Activated CD4-positive, alpha-beta T cell treated with anti-CD3 and anti-CD28 coated beads, Interleukin-2, amount 10 ng/mL, durations not matched to agents 7 days and 5 days (primary cell): ENCODE measurements around the gene CD274. TPM values are rescaled to one million over a fixed set of nuclear protein-coding genes. Genes with fewer than 3 reads are reported as not detected.
A peak's percentile ranks its signal among the peaks of the same experiment; 100 is the strongest.

Experiments used
- CTCF ChIA-PET: fragments of 350-600 bp; sonication (Branson Sonifier 250); formaldehyde crosslinking; loops from one replicate; lab custom pipeline; 2021; ENCODE audit warnings: antibody characterized with exemption; lab: Charles Lee
- POLR2A ChIA-PET: fragments of 350-600 bp; sonication (Branson Sonifier 250); formaldehyde crosslinking; loops from one replicate; lab custom pipeline; 2021; ENCODE audit warnings: antibody characterized with exemption; lab: Charles Lee
- DNase-seq: peaks from one replicate; pipeline ENCODE4 v3.0.0-alpha.2; 2020
- H3K27ac Mint-ChIP-seq: one replicate; pipeline ENCODE4 v1.8.0; 2021; ENCODE audit warnings: mild to moderate bottlenecking, moderate library complexity, mixed read lengths
- H3K27me3 Mint-ChIP-seq: one replicate; pipeline ENCODE4 v1.8.0; 2021; ENCODE audit warnings: mixed read lengths
- H3K36me3 Mint-ChIP-seq: one replicate; pipeline ENCODE4 v1.8.0; 2021; ENCODE audit warnings: low read depth, mixed read lengths
- H3K4me1 Mint-ChIP-seq: one replicate; pipeline ENCODE4 v1.8.0; 2021; ENCODE audit warnings: mixed read lengths
- H3K4me3 Mint-ChIP-seq: one replicate; pipeline ENCODE4 v1.8.0; 2021; ENCODE audit warnings: mild to moderate bottlenecking, moderate library complexity, mixed read lengths
- H3K9me3 Mint-ChIP-seq: one replicate; pipeline ENCODE4 v1.8.0; 2021; ENCODE audit warnings: mixed read lengths
- total RNA-seq, 2 experiments: library from RNA; stranded (reverse); gene quantifications; one replicate each; pipeline ENCODE4 v1.2.3, GENCODE V29; 2021

Gene CD274
- total RNA-seq, 2 experiments from 2014 or later = 10.5 to 10.7 TPM

DNA sequence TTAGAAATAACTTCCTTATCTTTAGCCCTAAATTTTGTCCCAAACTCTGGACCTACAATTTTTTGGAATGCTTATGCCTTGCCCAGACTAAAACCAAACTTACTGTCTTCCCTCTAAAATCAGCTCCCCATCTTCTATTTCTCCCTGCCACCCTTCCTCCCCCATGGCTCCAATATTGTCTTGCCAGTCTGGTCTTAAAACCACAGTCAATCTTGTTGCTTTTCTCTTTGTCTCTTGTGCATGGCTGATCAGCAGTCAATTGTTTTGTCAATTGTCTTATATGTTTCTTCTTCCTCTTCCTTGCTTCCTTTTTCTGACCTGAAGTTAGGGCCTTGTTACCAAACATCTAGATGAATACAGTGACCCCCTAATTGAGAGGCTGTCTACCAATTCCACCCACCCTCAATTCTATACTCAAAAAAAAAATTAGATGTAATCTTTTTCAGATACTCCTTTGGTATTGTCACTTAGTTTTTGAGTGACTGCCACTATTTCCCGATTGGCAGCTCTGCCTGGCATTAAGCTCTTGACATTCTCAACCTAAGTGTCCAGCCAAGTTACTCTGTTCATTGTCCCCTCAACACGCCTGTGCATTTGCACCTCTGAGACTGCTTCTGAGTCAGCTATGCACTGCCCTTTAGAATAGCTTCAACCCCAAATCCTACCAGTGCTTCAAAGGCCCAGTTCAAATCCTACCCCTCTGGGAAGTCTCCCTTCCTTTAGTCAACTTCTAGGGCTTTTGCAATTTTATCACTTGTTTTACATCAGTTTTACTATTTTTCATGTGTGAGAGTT is 62.5 kb downstream of the CD274 start:
- POLR2A ChIA-PET = no interaction called here
- peak overlapping the region; percentile 15 for H3K4me3 Mint-ChIP-seq
- no peak for DNase-seq
- peaks cover 7% of the 10 kb centered on the region for H3K9me3 Mint-ChIP-seq
- peaks cover 10% of the 10 kb centered on the region for H3K36me3 Mint-ChIP-seq
- H3K4me1 Mint-ChIP-seq = peaks cover 56% of the 10 kb centered on the region
- no peaks in the 10 kb centered on the region for H3K27me3 Mint-ChIP-seq
- no peak overlapping the region for H3K27ac Mint-ChIP-seq
- CTCF ChIA-PET = interaction anchor here (0.7 to 1.4 kb wide), 6 partner anchors 10 to 291 kb away, joined by 3 to 4 read pairs (median 3); no protein-coding TSS in a partner anchor

DNA sequence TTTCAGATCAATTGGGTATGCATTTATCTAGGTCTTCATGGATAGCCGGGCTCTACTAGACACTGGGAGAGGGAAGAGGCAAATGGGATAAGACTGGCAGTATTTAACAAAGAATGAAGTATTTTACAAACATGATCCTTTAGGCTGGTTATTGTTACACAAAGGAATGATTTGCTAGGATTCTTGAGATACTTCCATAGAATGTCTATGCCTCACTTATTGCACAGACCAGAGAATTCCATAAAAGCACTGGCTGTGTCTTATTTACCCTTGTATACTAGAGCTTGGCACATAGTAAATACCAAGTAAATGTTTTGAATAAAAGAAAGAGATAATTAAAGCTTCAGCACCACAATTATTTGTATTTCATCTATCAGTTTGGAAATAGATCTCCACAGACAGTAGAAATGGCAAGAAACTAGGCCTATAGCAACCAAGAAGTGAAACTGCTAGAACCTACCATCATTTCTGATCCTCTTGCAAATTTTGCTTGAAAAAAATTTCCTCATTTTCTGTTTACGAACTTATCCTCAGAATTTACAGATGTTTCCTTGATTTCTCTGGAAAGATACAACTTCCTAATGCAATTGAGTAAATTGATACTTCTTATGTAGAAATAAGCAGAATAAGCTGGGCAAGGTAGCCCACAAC is 63.7 kb downstream of the CD274 start:
- Mint-ChIP-seq H3K36me3 (peaks cover 10% of the 10 kb centered on the region), H3K4me1 (peaks cover 56% of the 10 kb centered on the region), H3K4me3 (no peak overlapping the region), H3K27ac (no peak overlapping the region), H3K27me3 (no peaks in the 10 kb centered on the region), H3K9me3 (peaks cover 7% of the 10 kb centered on the region)
- ChIA-PET CTCF (interaction anchor here (0.6 to 1.2 kb wide), 2 partner anchors 16 to 20 kb away, joined by 3 read pairs; no protein-coding TSS in a partner anchor), POLR2A (no interaction called here)
- DNase-seq = no peak

DNA sequence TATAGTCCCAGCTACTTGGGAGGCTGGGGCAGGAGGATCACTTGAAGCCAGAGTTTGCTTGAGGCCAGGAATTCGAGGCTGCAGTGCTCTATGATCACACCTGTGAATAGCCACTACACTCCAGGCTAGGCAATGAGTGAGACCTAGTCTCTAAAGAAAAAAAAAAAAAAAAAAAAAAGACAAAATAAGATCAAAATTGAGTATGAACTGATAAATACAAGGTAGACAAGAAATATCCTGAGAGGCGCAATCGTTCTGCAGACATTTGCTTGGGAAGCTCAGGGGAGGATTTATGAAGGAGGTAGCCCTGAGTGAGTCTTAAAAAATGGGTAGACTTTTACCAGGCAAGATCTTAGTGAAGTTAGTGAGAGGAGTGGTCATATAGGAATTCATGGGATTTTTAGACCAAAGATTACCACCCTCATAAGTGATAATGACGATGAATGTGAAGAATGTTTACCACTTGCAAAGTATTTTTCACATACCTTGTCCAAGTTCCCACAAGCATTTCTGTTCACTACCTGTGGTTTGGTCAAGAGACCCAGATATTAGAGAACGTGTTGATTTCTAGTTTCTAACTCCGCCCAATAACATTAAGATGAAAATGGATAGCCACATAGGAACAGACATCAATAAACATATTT is 64.4 kb downstream of the CD274 start:
- Mint-ChIP-seq H3K27ac (no peak overlapping the region), H3K4me3 (no peak overlapping the region), H3K27me3 (no peaks in the 10 kb centered on the region), H3K9me3 (peaks cover 5% of the 10 kb centered on the region), H3K36me3 (peaks cover 10% of the 10 kb centered on the region), H3K4me1 (peaks cover 56% of the 10 kb centered on the region)
- no peak for DNase-seq
- CTCF ChIA-PET = interaction anchor here (0.6 to 1.1 kb wide), 3 partner anchors 9 to 21 kb away, joined by 3 to 6 read pairs (median 3); no protein-coding TSS in a partner anchor
- POLR2A ChIA-PET = no interaction called here

DNA sequence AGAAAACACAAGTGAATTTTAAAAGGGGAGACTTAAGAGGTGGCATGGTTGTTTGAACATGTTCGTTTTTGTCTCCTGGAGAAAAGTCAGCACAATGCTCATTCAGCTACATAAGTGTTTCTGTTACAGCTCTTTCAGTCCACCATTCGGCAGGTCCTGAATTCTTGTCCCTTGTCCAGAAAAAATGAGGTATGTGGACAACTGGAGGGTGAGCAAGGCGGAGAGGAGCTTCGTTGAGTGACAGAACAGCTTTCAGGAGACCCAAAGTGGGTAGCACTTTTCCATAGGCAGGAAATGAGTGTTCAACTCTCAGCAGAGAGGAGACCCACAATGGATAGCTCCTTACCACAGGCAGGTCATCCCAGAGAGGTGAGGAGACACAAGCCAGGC is 64.9 kb downstream of the CD274 start:
- Mint-ChIP-seq H3K9me3 (peaks cover 5% of the 10 kb centered on the region), H3K4me3 (no peak overlapping the region), H3K27me3 (no peaks in the 10 kb centered on the region), H3K4me1 (peaks cover 51% of the 10 kb centered on the region), H3K27ac (no peak overlapping the region), H3K36me3 (peaks cover 10% of the 10 kb centered on the region)
- ChIA-PET POLR2A (no interaction called here), CTCF (interaction anchor here (1.0 to 1.1 kb wide), 2 partner anchors 9 to 22 kb away, joined by 3 to 6 read pairs; no protein-coding TSS in a partner anchor)
- DNase-seq = no peak

DNA sequence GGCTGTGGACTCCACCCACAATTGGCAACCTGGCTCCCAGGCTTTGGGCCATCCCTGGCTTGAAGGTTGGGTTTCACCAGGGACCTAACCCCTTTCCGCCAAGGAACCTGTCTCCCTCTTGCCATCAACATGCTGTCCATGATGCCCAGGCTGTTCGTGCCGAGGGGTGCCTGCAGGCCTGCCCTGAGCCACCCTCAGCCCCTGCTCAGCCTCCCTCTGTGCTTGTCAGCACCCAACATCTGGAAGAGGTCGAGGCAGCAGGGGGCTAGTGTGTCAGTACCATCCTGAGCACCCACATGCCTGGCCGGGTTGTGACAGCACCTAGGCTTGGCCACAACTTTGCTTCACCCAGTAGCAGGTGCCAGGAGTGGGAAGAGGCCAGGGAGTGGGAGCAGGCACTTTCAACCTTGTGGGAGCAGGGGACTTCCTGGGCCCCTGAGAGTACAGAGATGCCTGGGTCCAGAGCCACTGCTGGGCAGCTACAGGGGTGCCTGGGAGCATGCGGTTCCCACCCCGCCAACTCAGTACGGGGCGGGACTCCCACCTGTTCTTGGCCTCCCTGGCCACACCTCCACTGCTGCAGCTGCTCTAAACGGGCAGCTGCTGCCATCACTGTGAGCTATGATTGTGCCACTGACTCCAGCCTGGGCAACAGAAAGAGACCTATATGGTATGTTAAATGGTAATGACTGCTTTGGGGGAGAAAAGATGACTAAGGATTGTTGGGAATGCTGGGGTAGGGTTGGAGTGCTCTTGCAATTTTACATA is 66.3 kb downstream of the CD274 start:
- CTCF ChIA-PET = no interaction called here
- Mint-ChIP-seq H3K27me3 (no peaks in the 10 kb centered on the region), H3K4me1 (peaks cover 37% of the 10 kb centered on the region), H3K4me3 (no peak overlapping the region), H3K27ac (no peak overlapping the region), H3K36me3 (peaks cover 15% of the 10 kb centered on the region), H3K9me3 (peaks cover 7% of the 10 kb centered on the region)
- DNase-seq = no peak
- POLR2A ChIA-PET = no interaction called here

DNA sequence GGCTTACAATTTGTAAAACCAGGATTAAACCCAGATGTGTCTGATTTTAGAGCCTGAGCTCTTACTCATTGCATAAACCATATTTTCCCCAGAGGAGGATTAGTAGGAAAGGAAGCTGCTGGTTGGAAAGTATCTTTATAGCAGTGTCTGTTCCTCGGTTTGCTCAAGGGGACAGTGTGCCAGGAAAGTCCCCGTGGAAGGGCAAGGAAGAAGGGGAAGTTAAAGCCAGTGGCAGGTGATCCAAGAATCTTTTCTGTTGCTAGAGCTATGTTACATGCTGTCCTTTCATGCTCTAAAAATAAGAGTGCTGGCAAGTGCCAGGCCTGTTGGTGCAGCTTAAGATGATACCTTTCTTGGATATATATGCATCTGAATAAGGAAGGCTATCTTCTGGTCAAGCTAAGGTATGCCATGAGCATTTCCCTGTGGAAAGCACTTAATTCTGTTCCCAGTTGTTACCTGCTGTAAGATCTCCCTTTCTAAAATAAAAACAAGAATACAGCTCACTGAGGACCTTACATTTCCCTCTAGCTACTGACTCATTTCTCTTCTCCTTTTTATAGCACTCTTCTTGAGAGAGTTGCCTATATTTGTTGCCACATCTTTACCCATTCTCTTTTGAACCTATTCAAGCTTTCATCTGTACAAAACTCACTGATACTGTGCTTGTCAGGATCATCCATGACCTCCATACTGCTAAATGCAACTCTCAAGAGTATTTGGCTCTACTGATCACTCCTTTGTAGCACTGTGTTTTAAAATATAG is 68.0 kb downstream of the CD274 start:
- Mint-ChIP-seq H3K27me3 (no peaks in the 10 kb centered on the region), H3K4me3 (no peak overlapping the region), H3K27ac (no peak overlapping the region), H3K9me3 (peaks cover 5% of the 10 kb centered on the region), H3K4me1 (peaks cover 21% of the 10 kb centered on the region), H3K36me3 (peaks cover 13% of the 10 kb centered on the region)
- no peak for DNase-seq
- ChIA-PET POLR2A (interaction anchor here (0.6 kb wide), 1 partner anchor 55 kb away, joined by 3 read pairs; no protein-coding TSS in a partner anchor), CTCF (interaction anchor here (0.6 to 1.0 kb wide), 3 partner anchors 13 to 306 kb away, joined by 3 read pairs; no protein-coding TSS in a partner anchor)

DNA sequence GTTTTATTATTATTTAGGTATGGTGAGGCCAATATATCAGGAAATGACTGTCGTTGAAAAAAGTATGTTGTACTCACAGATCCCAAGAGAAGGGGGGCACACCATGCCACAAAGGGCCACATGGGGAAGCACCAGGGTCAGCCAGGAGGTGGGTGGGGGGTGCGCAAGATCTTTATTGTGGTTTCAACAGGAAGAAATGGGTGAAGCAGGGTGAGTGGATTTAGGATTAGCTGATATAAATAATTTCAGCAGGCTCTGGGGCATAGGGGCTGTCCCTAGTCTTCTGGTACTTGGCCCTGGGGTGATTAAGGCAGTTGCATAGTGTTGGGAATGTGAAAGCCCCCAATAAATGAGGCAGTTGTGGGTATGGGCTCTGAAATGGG is 68.6 kb downstream of the CD274 start:
- DNase-seq = no peak
- Mint-ChIP-seq H3K4me1 (peaks cover 21% of the 10 kb centered on the region), H3K27ac (peak overlapping the region; percentile 25), H3K27me3 (no peaks in the 10 kb centered on the region), H3K9me3 (peaks cover 2% of the 10 kb centered on the region), H3K4me3 (no peak overlapping the region), H3K36me3 (peaks cover 17% of the 10 kb centered on the region)
- POLR2A ChIA-PET = no interaction called here
- CTCF ChIA-PET = interaction anchor here (1.0 kb wide), 1 partner anchor 12 kb away, joined by 3 read pairs; no protein-coding TSS in a partner anchor

Other genes with a start within 250 kb of the CD274 start
- not detected for gene INSL4, start 219.1 kb upstream of the CD274 start, total RNA-seq
- 1 to 10 TPM; 2.0 to 2.3 TPM for gene RLN2, start 145.8 kb upstream of the CD274 start, total RNA-seq
- gene RLN1, start 110.7 kb upstream of the CD274 start, total RNA-seq = 1 to 10 TPM; 1.6 to 2.6 TPM
- 10 to 100 TPM; 35.0 to 35.7 TPM for gene PLGRKT, start 12.6 kb upstream of the CD274 start, total RNA-seq
- gene PDCD1LG2, start 60.0 kb downstream of the CD274 start, total RNA-seq = 1 to 10 TPM; 2.2 TPM
- 10 to 100 TPM; 17.7 to 20.2 TPM for gene RIC1, start 178.6 kb downstream of the CD274 start, total RNA-seq